Measurements from ENCODE around the gene SUCLG2.
"Not testable (repeated sequence)": the region's sequence is repeated elsewhere in the genome, so short reads cannot be mapped to it uniquely, and the experiment has no call there.

The SUCLG2 gene

GRCh38 chr3:67564008-67564407 is 90.4 kb downstream of the SUCLG2 start:
- DNase-seq (ENCODE audit: extremely low read depth in 1 of 2, low read depth in 1 of 2), result no peak

GRCh38 chr3:67561667-67562394 is 92.6 kb downstream of the SUCLG2 start:
- no peak for DNase-seq (ENCODE audit: extremely low read depth in 1 of 2, low read depth in 1 of 2)

GRCh38 chr3:67561266-67561665 is 93.1 kb downstream of the SUCLG2 start:
- no peak for DNase-seq (ENCODE audit: extremely low read depth in 1 of 2, low read depth in 1 of 2)

GRCh38 chr3:67559029-67559605 is 95.3 kb downstream of the SUCLG2 start:
- no peak for DNase-seq (ENCODE audit: extremely low read depth in 1 of 2, low read depth in 1 of 2)

GRCh38 chr3:67558426-67558825 is 96.0 kb downstream of the SUCLG2 start:
- DNase-seq (ENCODE audit: extremely low read depth in 1 of 2, low read depth in 1 of 2), result no peak

- no peak for DNase-seq (ENCODE audit: extremely low read depth in 1 of 2, low read depth in 1 of 2)
Observed at GRCh38 chr3:67557848-67558355, 96.5 kb downstream of the SUCLG2 start.

- DNase-seq (ENCODE audit: extremely low read depth in 1 of 2, low read depth in 1 of 2), result no peak
Observed at GRCh38 chr3:67551361-67552016, 102.9 kb downstream of the SUCLG2 start.

GRCh38 chr3:67550541-67550940 is 103.9 kb downstream of the SUCLG2 start:
- no peak for DNase-seq (ENCODE audit: extremely low read depth in 1 of 2, low read depth in 1 of 2)

GRCh38 chr3:67542502-67543250 is 111.7 kb downstream of the SUCLG2 start:
- not testable (repeated sequence) for DNase-seq (ENCODE audit: extremely low read depth in 1 of 2, low read depth in 1 of 2)

- no peak for DNase-seq (ENCODE audit: extremely low read depth in 1 of 2, low read depth in 1 of 2)
Observed at GRCh38 chr3:67540198-67540894, 114.1 kb downstream of the SUCLG2 start.

GRCh38 chr3:67537203-67537602 is 117.2 kb downstream of the SUCLG2 start:
- DNase-seq (ENCODE audit: extremely low read depth in 1 of 2, low read depth in 1 of 2), result not testable (repeated sequence)

- no peak for DNase-seq (ENCODE audit: extremely low read depth in 1 of 2, low read depth in 1 of 2)
Observed at GRCh38 chr3:67535006-67535405, 119.4 kb downstream of the SUCLG2 start.

GRCh38 chr3:67534594-67534993 is 119.8 kb downstream of the SUCLG2 start:
- DNase-seq (ENCODE audit: extremely low read depth in 1 of 2, low read depth in 1 of 2), result no peak

- no peak for DNase-seq (ENCODE audit: extremely low read depth in 1 of 2, low read depth in 1 of 2)
Observed at GRCh38 chr3:67531181-67532101, 123.0 kb downstream of the SUCLG2 start.

GRCh38 chr3:67529915-67530314 is 124.5 kb downstream of the SUCLG2 start:
- no peak for DNase-seq (ENCODE audit: extremely low read depth in 1 of 2, low read depth in 1 of 2)

- DNase-seq (ENCODE audit: extremely low read depth in 1 of 2, low read depth in 1 of 2), result no peak
Observed at GRCh38 chr3:67529337-67529736, 125.1 kb downstream of the SUCLG2 start.

- no peak for DNase-seq (ENCODE audit: extremely low read depth in 1 of 2, low read depth in 1 of 2)
Observed at GRCh38 chr3:67526246-67526645, 128.2 kb downstream of the SUCLG2 start.

GRCh38 chr3:67524046-67524445 is 130.4 kb downstream of the SUCLG2 start:
- DNase-seq (ENCODE audit: extremely low read depth in 1 of 2, low read depth in 1 of 2), result no peak

GRCh38 chr3:67522081-67522480 is 132.3 kb downstream of the SUCLG2 start:
- no peak for DNase-seq (ENCODE audit: extremely low read depth in 1 of 2, low read depth in 1 of 2)

All from stimulated activated CD8-positive, alpha-beta memory T cell treated with anti-CD3 and anti-CD28 coated beads, Interleukin-7, amount 100 ng/mL, for 48 hours (primary cell).